T-helper 2 cell treated with Interferon-gamma antibody and Interleukin-4, amounts not matched to agents 5 μg/mL and 100 μg/mL, for 36 hours (primary cell): ENCODE data around the gene CD7.
"Not testable (repeated sequence)": the region's sequence is repeated elsewhere in the genome, so short reads cannot be mapped to it uniquely, and the experiment has no call there.

ENCODE experiments used
- DNase-seq: peaks from one replicate; pipeline ENCODE4 v3.0.0; 2021; ENCODE audit warnings: low spot score
- H3K27ac Mint-ChIP-seq: one replicate; pipeline ENCODE4 v1.8.0; 2021; ENCODE audit warnings: mild to moderate bottlenecking, mixed read lengths
- H3K27me3 Mint-ChIP-seq: one replicate; pipeline ENCODE4 v1.8.0; 2021; ENCODE audit warnings: low read depth, mixed read lengths
- H3K36me3 Mint-ChIP-seq: one replicate; pipeline ENCODE4 v1.8.0; 2021; ENCODE audit warnings: low read depth, mixed read lengths
- H3K4me1 Mint-ChIP-seq: one replicate; pipeline ENCODE4 v1.8.0; 2021; ENCODE audit warnings: low read depth, mixed read lengths
- H3K4me3 Mint-ChIP-seq: one replicate; pipeline ENCODE4 v1.8.0; 2022; ENCODE audit warnings: mild to moderate bottlenecking, moderate library complexity, mixed read lengths
- H3K9me3 Mint-ChIP-seq: one replicate; pipeline ENCODE4 v1.8.0; 2021; ENCODE audit warnings: mixed read lengths

CD7 gene

DNA sequence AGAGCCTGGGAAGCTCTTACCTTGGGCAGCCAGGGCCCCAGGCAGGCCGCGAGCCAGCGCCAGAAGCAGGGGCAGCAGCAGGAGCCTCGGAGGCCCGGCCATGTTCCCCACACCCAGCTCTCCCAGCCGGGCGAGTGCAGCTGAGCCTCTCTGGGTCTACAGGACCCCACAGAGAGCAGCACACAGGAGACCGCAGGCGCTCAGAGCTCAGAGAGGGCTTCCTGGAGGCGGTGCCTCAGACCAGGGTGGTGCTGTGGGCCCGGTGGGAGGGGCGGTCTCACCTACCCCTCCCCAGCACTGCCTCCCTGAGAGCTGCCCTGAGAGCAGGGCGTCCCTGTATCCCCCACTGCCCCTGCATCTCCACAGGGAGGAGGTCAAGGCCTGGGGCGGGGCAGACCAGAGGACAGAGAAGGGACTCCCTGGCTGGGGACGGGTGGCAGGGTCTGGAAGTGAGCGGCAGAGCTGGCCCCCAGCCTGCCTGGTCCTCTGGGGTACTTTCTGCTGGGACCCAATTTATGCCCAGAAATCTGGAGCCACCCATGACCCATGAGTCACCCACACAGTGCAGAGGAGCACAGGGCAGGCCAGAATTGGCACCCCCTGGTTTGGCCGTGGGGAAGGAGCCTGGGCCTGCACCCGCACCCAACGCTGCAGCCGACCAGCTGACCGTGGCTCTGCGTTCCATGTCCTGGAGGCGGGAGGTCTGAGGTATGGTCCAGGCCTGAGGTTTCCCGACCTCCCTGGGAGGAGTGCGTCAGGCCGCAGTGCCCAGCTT lies at the start of gene CD7:
Gene CD7, minus strand, starts transcription at position 215 of the 775 bp plus-strand sequence. Its CDS starts 113 bp downstream, at position 102.
- no peak within 1 kb of the TSS for H3K4me3 Mint-ChIP-seq
- peaks cover 17% of the 10 kb centered on the region for H3K4me1 Mint-ChIP-seq
- H3K27me3 Mint-ChIP-seq = no peaks in the 10 kb centered on the region
- H3K9me3 Mint-ChIP-seq = no peaks in the 10 kb centered on the region
- H3K36me3 Mint-ChIP-seq = peaks cover 16% of the 10 kb centered on the region
- peak; percentile 62 for DNase-seq
- peak within 1 kb of the TSS; percentile 86 for H3K27ac Mint-ChIP-seq

- Mint-ChIP-seq H3K4me1 (peaks cover 8% of the 10 kb centered on the region), H3K27me3 (peaks cover 36% of the 10 kb centered on the region), H3K27ac (no peak overlapping the region), H3K9me3 (no peaks in the 10 kb centered on the region), H3K4me3 (no peak overlapping the region), H3K36me3 (no peaks in the 10 kb centered on the region)
- DNase-seq = no peak
Measured at GRCh38 chr17:82366749-82367148, 49.3 kb upstream of the CD7 start.

DNA sequence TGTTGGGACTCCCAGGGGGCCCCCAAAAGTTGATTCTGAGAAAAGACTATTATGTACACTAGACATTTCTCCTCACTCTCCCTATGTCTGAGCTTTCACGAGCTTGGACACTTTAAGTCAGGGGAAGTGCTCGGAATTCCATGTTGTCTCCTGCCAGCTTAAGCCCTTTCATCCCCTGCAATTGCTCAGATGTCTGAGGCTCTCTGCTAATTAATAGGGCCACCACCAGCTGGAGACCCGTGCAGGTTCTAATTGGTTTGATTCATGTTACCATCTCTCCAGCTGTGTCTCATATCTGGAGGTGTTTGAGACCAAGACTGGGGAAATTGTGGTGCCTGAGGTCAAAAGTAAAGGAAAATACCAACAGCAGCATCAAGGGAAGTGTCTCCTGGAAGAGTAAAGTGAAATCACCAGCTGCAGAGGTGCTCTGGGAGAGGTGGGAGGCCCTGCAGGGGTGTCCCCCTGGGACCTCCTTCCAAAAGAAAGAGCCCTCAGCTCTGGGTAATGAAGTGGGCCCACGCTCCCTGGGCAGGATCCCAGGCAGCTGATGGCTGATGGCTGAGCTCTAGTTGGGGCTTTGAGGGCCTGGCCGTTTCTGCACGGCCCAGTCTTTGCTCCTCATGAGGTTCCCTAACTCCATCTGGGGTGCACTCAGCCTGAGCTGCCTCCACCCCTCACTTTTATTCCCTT lies 48.3 kb upstream of the CD7 start:
- no peak overlapping the region for H3K27ac Mint-ChIP-seq
- no peaks in the 10 kb centered on the region for H3K9me3 Mint-ChIP-seq
- no peak for DNase-seq
- no peaks in the 10 kb centered on the region for H3K36me3 Mint-ChIP-seq
- H3K27me3 Mint-ChIP-seq = peaks cover 30% of the 10 kb centered on the region
- H3K4me3 Mint-ChIP-seq = no peak overlapping the region
- peaks cover 5% of the 10 kb centered on the region for H3K4me1 Mint-ChIP-seq

DNA sequence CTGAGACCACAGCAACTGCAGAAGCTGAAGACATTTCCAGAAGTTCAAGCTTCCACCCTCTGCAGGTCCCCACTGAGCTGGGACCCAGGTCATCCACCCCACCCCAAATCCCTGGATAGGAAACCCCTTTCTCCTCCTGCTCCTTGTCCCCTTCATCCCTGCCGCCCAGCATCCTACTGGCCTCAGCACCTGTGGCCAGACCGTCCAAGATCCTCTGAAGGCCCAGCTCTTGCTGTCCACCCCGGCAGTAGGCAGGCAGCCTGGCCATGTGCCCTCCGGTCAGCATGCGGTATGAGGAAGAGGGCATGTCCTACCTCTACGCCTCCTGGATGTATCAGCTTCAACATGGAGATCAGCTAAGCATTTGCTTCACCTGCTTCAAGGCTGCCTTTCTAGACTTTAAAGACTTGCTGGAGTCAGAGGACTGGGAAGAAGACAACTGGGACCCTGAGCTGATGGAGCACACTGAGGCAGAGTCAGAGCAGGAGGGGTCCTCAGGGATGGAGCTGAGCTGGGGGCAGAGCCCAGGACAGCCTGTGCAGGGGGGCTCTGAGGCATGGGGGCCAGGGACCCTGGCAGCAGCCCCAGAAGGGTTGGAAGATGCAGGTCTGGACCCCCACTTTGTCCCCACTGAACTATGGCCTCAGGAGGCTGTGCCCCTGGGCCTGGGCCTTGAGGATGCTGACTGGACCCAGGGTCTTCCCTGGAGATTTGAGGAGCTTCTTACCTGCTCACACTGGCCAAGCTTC lies 44.7 kb upstream of the CD7 start:
- H3K9me3 Mint-ChIP-seq = no peaks in the 10 kb centered on the region
- peaks cover 6% of the 10 kb centered on the region for H3K4me1 Mint-ChIP-seq
- H3K4me3 Mint-ChIP-seq = no peak overlapping the region
- peaks cover 13% of the 10 kb centered on the region for H3K27me3 Mint-ChIP-seq
- no peak for DNase-seq
- no peaks in the 10 kb centered on the region for H3K36me3 Mint-ChIP-seq
- H3K27ac Mint-ChIP-seq = no peak overlapping the region

- not testable (repeated sequence) for H3K4me1 Mint-ChIP-seq, H3K9me3 Mint-ChIP-seq, H3K27ac Mint-ChIP-seq, DNase-seq, H3K4me3 Mint-ChIP-seq, H3K36me3 Mint-ChIP-seq
- H3K27me3 Mint-ChIP-seq = peaks cover 13% of the 10 kb centered on the region
Measured at GRCh38 chr17:82359451-82360074, 42.2 kb upstream of the CD7 start.

- peak within 1 kb of the TSS; percentile 23 for H3K27ac Mint-ChIP-seq
- DNase-seq = no peak
- H3K27me3 Mint-ChIP-seq = peaks cover 13% of the 10 kb centered on the region
- no peaks in the 10 kb centered on the region for H3K36me3 Mint-ChIP-seq
- H3K4me3 Mint-ChIP-seq = peak within 1 kb of the TSS; percentile 14
- H3K4me1 Mint-ChIP-seq = peaks cover 6% of the 10 kb centered on the region
- H3K9me3 Mint-ChIP-seq = no peaks in the 10 kb centered on the region
Measured at GRCh38 chr17:82358465-82359350, 41.3 kb upstream of the CD7 start, which contains the start of gene TEX19. TSS of gene TEX19 (plus strand) at chr17:82359247. CDS start at chr17:82362151, 2,904 bp downstream.

GRCh38 chr17:82357394-82357793 lies 40.0 kb upstream of the CD7 start:
- DNase-seq = no peak
- H3K27ac Mint-ChIP-seq = no peak overlapping the region
- H3K27me3 Mint-ChIP-seq = peaks cover 11% of the 10 kb centered on the region
- H3K4me1 Mint-ChIP-seq = peaks cover 6% of the 10 kb centered on the region
- no peaks in the 10 kb centered on the region for H3K9me3 Mint-ChIP-seq
- H3K4me3 Mint-ChIP-seq = no peak overlapping the region
- no peaks in the 10 kb centered on the region for H3K36me3 Mint-ChIP-seq

DNA sequence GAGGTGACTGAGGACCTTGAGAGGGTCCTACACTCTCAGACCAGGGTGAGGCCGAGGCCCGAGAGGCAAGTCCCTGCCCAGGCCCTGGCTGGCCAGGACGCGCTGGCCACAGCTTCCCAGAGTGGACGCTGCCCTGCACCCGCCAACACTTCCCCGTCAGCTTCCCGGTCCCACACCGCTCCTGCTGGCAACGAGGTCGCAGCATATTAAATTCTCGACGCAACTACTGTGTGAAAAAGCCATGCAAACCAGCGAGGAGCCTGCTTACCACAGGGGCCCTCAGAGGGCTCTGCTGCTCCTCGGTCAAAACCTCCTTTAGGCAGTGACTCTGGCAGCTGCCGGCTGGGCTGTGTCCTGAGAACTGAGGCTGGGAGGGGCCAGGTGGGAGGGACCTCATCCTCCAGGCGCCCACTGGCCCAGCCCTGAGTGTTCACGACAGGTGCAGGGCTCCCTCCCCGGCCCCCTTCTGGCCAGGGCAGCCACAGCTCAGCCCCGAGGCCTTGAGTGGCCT lies 39.5 kb upstream of the CD7 start:
- Mint-ChIP-seq H3K27ac (no peak overlapping the region), H3K4me1 (peaks cover 6% of the 10 kb centered on the region), H3K9me3 (no peaks in the 10 kb centered on the region), H3K27me3 (peaks cover 11% of the 10 kb centered on the region), H3K4me3 (no peak overlapping the region), H3K36me3 (no peaks in the 10 kb centered on the region)
- no peak for DNase-seq

- no peak overlapping the region for H3K4me3 Mint-ChIP-seq
- peaks cover 11% of the 10 kb centered on the region for H3K27me3 Mint-ChIP-seq
- no peaks in the 10 kb centered on the region for H3K9me3 Mint-ChIP-seq
- peaks cover 6% of the 10 kb centered on the region for H3K4me1 Mint-ChIP-seq
- H3K27ac Mint-ChIP-seq = no peak overlapping the region
- no peaks in the 10 kb centered on the region for H3K36me3 Mint-ChIP-seq
- no peak for DNase-seq
Measured at GRCh38 chr17:82355770-82356427, 38.5 kb upstream of the CD7 start.

- Mint-ChIP-seq H3K4me3 (no peak overlapping the region), H3K4me1 (peaks cover 6% of the 10 kb centered on the region), H3K9me3 (no peaks in the 10 kb centered on the region), H3K27ac (no peak overlapping the region), H3K36me3 (no peaks in the 10 kb centered on the region), H3K27me3 (peaks cover 11% of the 10 kb centered on the region)
- DNase-seq = no peak
Measured at GRCh38 chr17:82354804-82355308, 37.4 kb upstream of the CD7 start.

DNA sequence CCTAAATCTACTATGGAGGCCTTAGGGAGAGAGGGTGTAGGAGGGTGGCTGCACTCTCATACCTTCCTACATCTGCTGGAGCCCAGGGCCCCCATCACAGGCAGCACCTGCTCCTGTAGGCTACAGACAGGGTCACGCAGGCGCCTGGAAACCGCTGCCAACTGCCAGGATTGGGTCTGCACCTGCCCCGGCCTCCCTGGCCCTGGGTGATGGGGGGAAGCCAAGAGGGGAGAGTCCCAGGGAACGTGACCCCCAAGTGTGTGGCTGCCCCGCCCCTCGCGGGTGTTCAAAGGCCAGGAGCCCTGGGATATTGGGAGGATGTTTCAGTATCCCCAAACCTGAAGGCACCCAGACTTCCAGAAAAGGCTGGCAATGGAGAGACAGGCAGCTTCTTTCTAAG lies 36.1 kb upstream of the CD7 start:
- H3K27me3 Mint-ChIP-seq = peaks cover 14% of the 10 kb centered on the region
- H3K27ac Mint-ChIP-seq = no peak overlapping the region
- DNase-seq = no peak
- H3K36me3 Mint-ChIP-seq = no peaks in the 10 kb centered on the region
- peaks cover 3% of the 10 kb centered on the region for H3K4me1 Mint-ChIP-seq
- H3K9me3 Mint-ChIP-seq = no peaks in the 10 kb centered on the region
- no peak overlapping the region for H3K4me3 Mint-ChIP-seq

DNA sequence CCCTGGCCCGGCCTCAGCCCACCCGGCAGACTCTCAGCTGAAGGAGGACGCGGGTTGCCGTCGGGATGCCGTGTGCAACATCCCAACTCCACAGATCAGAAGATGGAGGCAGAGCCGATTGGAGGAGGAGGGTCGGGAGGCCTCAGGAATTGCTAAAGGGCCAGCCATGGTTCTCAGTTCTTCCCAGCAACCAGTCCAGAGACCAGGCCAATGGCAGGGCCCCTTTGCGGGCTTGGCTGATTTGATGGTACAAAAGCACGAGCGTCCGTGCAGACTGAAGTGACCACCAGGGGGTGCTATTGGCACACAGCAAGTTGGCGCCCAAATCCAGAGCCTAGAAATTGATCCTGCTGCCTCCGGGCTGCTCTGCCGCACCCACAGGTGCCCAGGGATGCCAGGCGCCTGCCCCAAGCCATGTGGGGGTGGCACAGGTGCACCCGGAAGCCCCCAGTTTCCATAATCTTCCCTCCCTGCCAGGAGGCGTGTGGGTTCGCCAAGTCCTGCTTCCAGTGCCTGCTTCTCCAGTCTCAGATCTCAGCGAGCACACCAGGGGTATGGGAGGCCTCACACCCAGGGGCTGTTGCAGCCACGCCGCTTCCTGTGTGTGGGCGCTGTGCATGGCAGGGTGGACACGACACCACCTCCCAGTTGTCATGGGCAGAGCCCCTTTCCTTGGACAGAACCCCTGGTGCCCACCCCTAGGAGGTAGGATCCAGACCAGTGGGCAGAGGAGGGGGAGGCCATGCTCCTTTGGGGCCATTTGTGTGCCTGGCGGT lies 34.5 kb upstream of the CD7 start:
- Mint-ChIP-seq H3K9me3 (no peaks in the 10 kb centered on the region), H3K4me1 (no peaks in the 10 kb centered on the region), H3K27me3 (peaks cover 12% of the 10 kb centered on the region), H3K27ac (no peak overlapping the region), H3K4me3 (no peak overlapping the region), H3K36me3 (no peaks in the 10 kb centered on the region)
- peak; percentile 75 for DNase-seq
